Mucosa of gallbladder (tissue), 1 donor: ENCODE results near the gene CSF2RB. TPM values are rescaled to one million over a fixed set of nuclear protein-coding genes. Genes with fewer than 3 reads are reported as not detected.

ENCODE experiments used
- DNase-seq: peaks from one replicate; pipeline ENCODE4 v3.0.0-alpha.2; 2020; ENCODE audit warnings: low spot score
- total RNA-seq: library from RNA; stranded (reverse); gene quantifications from one replicate; pipeline ENCODE4 v1.2.1, GENCODE V29; 2021
- donor health status: DM: no; HTN: no; CAD: no.

The CSF2RB gene
- total RNA-seq, 1 donor from 2014 or later = 5.8 TPM

GRCh38 chr22:36921309-36922104 lies 8.1 kb downstream of the CSF2RB start:
- peak; percentile 23 for DNase-seq

- DNase-seq = no peak
Observed at GRCh38 chr22:36922105-36922608, 8.7 kb downstream of the CSF2RB start.

- no peak for DNase-seq
Observed at GRCh38 chr22:36922711-36923110, 9.3 kb downstream of the CSF2RB start.

GRCh38 chr22:36923131-36923788 lies 9.8 kb downstream of the CSF2RB start:
- no peak for DNase-seq

- DNase-seq = no peak
Observed at GRCh38 chr22:36924151-36924698, 10.8 kb downstream of the CSF2RB start.

GRCh38 chr22:36925388-36926290 lies 12.2 kb downstream of the CSF2RB start:
- no peak for DNase-seq

GRCh38 chr22:36926309-36926708 lies 12.9 kb downstream of the CSF2RB start:
- DNase-seq = no peak

GRCh38 chr22:36926721-36927435 lies 13.4 kb downstream of the CSF2RB start:
- DNase-seq = no peak

- no peak for DNase-seq
Observed at GRCh38 chr22:36927671-36928070, 14.2 kb downstream of the CSF2RB start.

- no peak for DNase-seq
Observed at GRCh38 chr22:36928196-36928595, 14.8 kb downstream of the CSF2RB start.

- DNase-seq = no peak
Observed at GRCh38 chr22:36928786-36929535, 15.5 kb downstream of the CSF2RB start.

- DNase-seq = no peak
Observed at GRCh38 chr22:36929621-36930020, 16.2 kb downstream of the CSF2RB start.

- DNase-seq = no peak
Observed at GRCh38 chr22:36930041-36930935, 16.9 kb downstream of the CSF2RB start.

GRCh38 chr22:36931446-36931845 lies 18.0 kb downstream of the CSF2RB start:
- DNase-seq = no peak

GRCh38 chr22:36933629-36934417 lies 20.4 kb downstream of the CSF2RB start:
- no peak for DNase-seq

- DNase-seq = no peak
Observed at GRCh38 chr22:36934418-36935312, 21.2 kb downstream of the CSF2RB start.

- no peak for DNase-seq
Observed at GRCh38 chr22:36935313-36935610, 21.8 kb downstream of the CSF2RB start.

- DNase-seq = no peak
Observed at GRCh38 chr22:36935694-36936093, 22.3 kb downstream of the CSF2RB start.
